Sciatic nerve (tissue), 2 donors: ENCODE results near the gene NRG3. TPM values are rescaled to one million over a fixed set of nuclear protein-coding genes. Genes with fewer than 3 reads are reported as not detected.

Experiments
- ATAC-seq: fragments of 200-7000 bp; cut with Tn5 transposase; one replicate; pipeline ENCODE4 v1.9.1; 2020; ENCODE audit warnings: mild to moderate bottlenecking, moderate library complexity
- DNase-seq: peaks from one replicate; pipeline ENCODE4 v3.0.0-alpha.2; 2020; ENCODE audit warnings: low spot score
- intact Hi-C: fragments of 100-400 bp; cut with DNase I; formaldehyde crosslinking; loops from one replicate; pipeline ENCODE4 v1.14.2; 2022
- total RNA-seq: library from RNA; stranded (reverse); fragmentation: NEBNext Ultra II Directional; extraction: Animal tissue kit (Norgen Biotek cat#: 25700); gene quantifications from one replicate; pipeline ENCODE4 v1.2.1, GENCODE V29; 2021
- donor health status: DM: no; HTN: no; CAD: no.
- donor health status: DM: no; HTN: no; CAD: no.

Gene NRG3
- total RNA-seq, 1 donor from 2014 or later = 1.4 TPM

- intact Hi-C loops = no loop called here
- ATAC-seq (no peak), DNase-seq (no peak)
Observed at GRCh38 chr10:82397854-82398253, 522.9 kb downstream of the NRG3 start.

GRCh38 chr10:82399850-82400249, 524.9 kb downstream of the NRG3 start:
- no peak for ATAC-seq
- DNase-seq = no peak
- intact Hi-C loops = no loop called here

DNA sequence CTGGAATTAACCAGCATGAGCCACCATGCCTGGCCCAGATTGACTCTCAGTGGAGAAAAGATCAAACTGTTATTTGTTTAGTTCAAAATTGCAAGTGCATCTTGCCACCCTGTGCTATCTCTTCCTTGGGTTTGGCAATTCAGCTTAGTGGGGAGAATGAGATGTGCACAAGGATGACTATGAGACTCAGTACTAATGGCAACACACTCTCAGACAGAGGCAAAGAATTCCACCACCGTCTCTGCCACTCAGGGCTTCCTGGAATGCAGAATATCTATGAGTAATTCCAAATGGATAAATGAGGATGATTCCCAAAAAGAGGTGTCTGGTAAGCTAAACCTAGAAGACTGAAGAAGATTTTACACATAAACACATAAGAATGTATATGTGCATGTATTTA, 525.8 kb downstream of the NRG3 start:
- DNase-seq = no peak
- intact Hi-C loops = no loop called here
- ATAC-seq = no peak

DNA sequence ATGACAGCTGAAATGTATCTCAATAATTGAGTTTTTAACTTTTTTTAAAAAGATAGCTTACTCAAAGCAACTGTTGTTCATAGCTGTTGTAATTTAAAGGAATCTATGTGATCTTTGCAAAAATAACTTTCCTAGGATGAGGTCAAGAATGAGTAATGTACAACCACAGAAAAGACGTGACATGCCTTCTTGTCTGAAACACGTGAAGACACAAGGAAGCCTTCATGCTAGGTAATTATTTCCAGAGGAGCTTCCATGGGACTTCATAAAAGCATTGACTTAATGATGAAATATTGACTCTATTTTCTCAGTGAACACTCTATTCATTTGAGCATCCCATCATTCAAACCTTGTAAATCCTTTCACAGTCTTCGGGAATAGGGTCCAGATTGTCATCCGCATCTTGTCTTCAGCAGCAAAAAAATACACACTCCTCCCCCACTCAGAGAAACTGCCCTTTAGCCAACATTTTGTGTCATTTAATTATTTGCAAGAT, 528.0 kb downstream of the NRG3 start:
- intact Hi-C loops = no loop called here
- no peak for DNase-seq
- no peak for ATAC-seq

GRCh38 chr10:82409671-82410070, 534.7 kb downstream of the NRG3 start:
- peak; percentile 89 for ATAC-seq
- intact Hi-C loops = no loop called here
- no peak for DNase-seq

DNA sequence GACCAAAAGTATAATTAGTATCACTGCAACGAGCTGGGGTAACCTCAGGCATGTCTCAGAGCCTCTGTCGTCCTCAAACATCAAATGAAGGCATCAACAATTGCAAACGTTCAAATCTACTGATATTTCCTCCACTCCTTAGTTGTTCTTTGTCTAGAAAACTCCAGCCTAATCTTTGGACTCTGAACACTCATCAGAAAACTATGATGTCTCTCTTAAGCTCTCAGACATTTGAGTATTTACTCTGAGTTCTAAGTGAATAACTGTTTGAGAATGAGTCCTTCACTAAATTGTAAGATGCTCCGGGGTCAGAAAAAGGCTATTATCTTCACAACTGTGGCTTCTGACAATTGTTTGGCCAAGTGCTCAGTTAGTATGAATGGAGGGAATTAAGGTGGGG, 536.4 kb downstream of the NRG3 start:
- intact Hi-C loops = no loop called here
- no peak for ATAC-seq
- no peak for DNase-seq

DNA sequence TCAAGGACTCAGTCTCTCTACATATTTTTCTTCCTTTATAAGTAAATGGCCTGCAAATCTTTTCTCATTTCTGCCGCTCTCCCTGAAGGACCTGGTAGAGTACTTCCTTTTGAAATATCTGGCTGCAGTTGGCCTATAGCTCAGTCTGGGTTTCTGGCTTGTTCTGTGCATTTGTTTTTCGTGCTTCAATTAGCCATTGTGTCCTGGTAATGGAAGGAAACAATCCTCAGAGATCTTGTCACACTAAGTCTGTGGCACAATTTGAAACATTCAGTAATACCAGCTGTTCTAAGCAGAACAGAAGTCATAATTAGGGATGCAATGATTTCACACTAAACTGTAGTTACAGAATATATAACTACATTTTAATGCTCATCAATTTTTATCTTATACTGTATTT, 545.0 kb downstream of the NRG3 start:
- no peak for ATAC-seq
- intact Hi-C loops = no loop called here

GRCh38 chr10:82429302-82429701, 554.3 kb downstream of the NRG3 start:
- DNase-seq (no peak), ATAC-seq (no peak)
- intact Hi-C loops = no loop called here

More for the DNA sequence above, 545.0 kb downstream of the NRG3 start:
- DNase-seq = no peak

DNA sequence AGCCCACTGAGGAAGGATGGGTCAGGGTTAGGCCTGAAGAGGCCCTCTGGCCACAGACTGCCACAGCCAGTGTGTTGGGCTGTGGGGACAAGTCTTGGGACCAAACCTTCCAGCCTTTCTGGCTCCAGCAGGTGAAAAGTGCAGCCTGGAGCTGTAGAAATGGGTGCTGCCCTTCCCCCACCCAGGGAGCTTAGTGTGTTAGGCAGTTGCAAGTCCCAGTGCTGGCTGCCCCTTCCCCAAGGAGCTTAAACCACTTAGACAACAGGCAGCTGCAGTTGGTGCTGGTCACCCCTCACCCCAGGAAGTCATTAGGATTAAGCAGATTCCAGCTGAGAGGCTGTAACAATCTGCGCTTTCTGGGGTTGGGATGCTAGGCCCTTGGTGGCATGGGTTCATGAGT, 563.3 kb downstream of the NRG3 start:
- no peak for ATAC-seq
- no peak for DNase-seq

GRCh38 chr10:82440775-82441174, 565.8 kb downstream of the NRG3 start:
- intact Hi-C loops = no loop called here
- ATAC-seq (no peak), DNase-seq (no peak)

More for the DNA sequence above, 563.3 kb downstream of the NRG3 start:
- intact Hi-C loops = no loop called here

GRCh38 chr10:82452046-82452445, 577.1 kb downstream of the NRG3 start:
- no peak for ATAC-seq
- intact Hi-C loops = no loop called here
- no peak for DNase-seq

DNA sequence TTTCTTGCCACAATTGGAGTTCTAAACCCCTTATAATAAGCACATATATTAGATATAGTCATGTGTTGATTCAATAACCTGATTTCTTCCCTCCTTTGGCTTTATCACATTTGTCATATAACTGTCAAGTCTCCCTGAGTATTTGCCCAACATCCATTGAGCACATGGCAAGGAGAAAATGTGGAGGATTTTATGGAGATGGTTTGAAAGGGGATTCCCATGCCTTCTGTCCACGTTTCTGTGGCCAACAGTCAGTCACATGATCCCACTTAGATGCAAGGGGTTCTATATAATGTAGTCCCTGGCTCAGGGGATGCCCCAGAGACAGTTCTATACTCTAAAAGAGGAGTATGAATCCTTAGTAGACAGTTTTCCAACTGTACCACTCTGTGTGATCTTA, 577.7 kb downstream of the NRG3 start:
- intact Hi-C loops = no loop called here
- DNase-seq (no peak), ATAC-seq (no peak)

DNA sequence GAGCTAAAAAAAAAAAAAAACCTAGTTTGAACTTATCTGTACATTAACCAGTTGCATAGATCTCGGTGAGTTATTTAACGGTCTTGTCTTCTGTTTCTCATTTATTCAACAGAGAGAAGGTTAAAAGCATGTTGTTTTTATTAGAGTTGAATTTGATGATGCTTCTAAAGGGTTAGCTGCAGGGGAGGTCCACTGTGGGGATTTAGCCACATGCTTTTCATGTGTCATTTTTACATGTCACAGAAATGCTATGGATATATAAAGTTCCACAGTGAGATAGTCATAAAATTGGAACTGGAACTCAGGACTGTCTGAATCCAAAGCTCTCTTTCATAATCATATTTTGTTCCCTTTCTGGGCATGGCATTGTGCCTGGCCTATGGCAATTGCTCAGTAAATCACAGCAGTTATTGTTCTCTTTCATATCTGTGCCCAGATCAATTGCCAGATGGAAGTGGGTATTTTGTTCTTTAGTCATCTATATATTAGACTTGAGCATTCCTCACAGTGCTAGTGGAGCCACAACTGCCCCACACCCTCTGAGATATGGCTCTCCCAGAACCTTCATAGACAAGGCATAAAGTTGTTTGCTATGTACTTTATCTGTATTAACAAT, 578.8 kb downstream of the NRG3 start:
- DNase-seq (no peak), ATAC-seq (no peak)
- intact Hi-C loops = no loop called here

DNA sequence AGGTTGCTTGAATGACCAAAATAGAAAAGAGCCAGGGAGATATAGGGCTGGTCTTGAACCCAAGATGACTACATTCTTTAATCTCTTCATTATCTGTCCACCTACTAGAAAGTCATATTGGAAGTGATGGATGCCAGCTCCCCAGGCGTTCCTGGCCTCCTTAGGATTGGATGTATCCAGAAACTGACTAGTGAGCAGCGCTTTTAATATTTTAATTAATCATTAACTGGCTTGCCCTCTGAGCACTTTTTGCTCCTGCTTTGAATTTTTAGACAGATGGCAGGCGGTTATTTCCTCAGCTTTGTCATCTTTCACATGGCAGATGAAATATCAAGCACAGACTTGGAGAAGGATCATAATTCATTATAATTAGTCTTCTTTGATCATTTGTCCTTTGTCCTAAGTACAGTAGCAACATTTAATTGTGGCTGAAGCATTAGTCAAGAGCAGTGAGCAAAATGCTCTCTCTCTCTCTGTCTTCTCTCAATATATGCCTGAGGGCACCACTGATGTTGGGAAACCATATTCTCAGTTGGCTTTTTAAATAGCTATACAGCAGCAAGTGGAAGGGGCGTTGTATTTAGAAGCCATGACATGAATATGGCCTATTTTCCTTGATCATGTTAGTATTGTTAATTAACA, 588.0 kb downstream of the NRG3 start:
- DNase-seq = no peak
- intact Hi-C loops = no loop called here
- ATAC-seq = no peak

DNA sequence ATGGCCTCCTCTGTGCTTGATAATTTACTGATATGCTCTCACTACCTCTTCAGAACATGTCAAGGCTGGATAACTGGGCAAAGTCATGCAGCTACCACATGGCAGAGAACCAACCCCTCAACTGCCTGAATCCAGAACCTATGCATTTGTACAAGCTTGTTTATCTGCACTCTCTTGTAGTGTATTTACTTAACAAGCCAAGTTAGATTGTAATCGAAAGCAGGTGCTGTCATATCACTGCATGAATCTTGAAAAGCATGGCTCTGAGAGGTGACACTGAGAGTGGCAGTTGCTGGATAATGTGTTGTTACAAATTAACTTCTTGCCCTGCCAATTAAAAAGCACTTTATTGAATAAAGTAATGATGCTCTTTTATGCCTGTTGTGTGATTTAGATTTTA, 588.6 kb downstream of the NRG3 start:
- ATAC-seq = no peak
- DNase-seq = no peak
- intact Hi-C loops = no loop called here

- ATAC-seq (no peak), DNase-seq (no peak)
- intact Hi-C loops = no loop called here
Observed at GRCh38 chr10:82464191-82464818, 589.3 kb downstream of the NRG3 start.

GRCh38 chr10:82464966-82465365, 590.0 kb downstream of the NRG3 start:
- intact Hi-C loops = no loop called here
- DNase-seq (no peak), ATAC-seq (no peak)

DNA sequence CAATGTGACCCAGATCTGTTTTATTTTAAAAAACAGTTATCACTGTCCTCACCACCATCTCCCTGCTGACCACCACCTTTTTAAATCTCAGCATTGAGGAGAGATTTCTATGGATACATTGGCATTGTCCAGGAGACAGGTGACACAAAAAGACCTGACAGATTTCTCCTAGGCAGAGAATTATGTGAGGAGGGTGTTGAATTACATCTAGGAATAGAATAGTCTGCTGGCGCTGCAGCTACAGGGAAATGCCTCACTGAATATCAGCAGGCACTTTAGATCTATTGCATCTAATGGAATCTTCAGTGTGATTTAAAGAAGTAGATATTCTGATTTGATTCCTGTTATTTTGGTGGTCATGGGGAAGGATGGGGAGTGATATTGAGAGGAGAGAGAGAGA, 593.5 kb downstream of the NRG3 start:
- DNase-seq = no peak
- ATAC-seq = no peak
- intact Hi-C loops = no loop called here

DNA sequence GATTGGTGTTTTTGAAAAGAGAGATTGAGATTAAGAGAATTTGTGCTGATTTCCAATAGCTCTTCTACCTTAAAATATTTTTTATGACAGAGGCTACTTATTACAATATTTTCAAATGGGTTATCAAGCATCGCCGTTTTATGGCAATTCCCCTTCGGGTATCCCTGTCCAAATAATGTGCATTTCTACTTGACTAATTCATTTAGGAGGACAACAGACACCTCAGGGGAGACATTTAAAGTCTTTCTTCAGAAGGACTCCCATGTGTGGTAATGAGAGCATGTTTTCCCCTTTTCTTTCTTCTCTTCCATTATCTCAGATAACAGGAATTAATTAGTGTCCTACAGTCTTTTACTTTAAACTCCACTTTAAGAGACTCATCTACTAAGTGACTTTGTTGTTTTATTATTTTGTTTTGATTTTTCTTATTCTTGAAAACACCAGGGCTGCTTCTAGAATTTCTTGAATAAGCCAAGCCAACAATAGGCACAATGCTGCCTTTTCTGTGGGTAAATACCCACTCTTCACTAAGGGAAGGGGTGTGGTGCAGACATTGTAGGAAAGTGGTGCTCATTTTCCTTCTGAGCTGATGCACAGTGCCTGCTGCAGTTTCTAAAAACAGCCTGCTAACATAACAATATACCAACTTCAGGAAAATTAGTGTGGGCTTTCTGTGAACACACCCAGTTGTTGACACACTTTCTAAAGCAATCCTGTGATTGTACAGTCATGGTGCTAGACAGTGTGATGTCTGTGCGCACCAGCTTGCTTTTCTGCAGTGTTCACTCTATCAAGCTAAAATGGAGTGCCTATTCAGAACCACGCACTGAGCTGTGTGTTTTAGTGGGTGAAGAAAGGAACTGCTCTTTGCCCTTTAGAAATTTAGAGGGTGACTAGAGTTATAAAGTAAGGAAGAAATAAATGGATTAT, 597.7 kb downstream of the NRG3 start:
- intact Hi-C loops = no loop called here

DNA sequence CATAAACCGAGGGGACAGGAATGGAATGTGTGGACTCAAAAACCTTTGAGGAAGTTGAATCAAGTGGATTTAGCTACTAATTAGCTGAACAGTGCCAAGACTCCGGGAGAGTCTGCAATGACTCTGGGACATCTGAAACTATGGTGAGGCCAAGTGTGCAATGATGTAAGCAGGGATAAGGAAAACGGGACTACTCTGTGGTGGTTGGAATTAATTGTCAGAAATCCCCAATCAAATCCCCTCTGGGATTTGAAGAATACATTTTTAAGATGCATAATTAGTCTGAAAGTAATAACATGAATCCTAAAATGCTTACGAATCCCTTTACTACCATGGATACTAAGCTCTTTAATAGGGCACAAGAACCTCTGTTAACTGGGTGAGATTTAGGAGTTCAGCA, 602.8 kb downstream of the NRG3 start:
- intact Hi-C loops = no loop called here
- ATAC-seq (no peak), DNase-seq (no peak)

More for the DNA sequence above, 597.7 kb downstream of the NRG3 start:
- ATAC-seq (no peak), DNase-seq (no peak)
